PC-3 (cell line): ENCODE data around the gene PEAK3. TPM values are rescaled to one million over a fixed set of nuclear protein-coding genes. Genes with fewer than 3 reads are reported as not detected.

ENCODE experiments used
- ATAC-seq: fragments of 200-7000 bp; cut with Tn5 transposase; 2 replicates; pipeline ENCODE4 v1.9.1; 2020; ENCODE audit warnings: mild to moderate bottlenecking, moderate library complexity
- BruUV-seq: library from RNA; stranded (reverse); fragments of 400-500 nt; replicated peaks from 2 replicates; lab custom pipeline; 2021; lab: Mats Ljungman, UMichigan
- CTCF ChIA-PET: fragments of 300-600 bp; sonication (Branson Sonifier 250); formaldehyde crosslinking; loops from one replicate; lab custom pipeline; 2022; ENCODE audit warnings: antibody characterized with exemption; lab: Charles Lee
- POLR2A ChIA-PET: fragments of 300-600 bp; sonication (Branson Sonifier 250); formaldehyde crosslinking; loops from one replicate; lab custom pipeline; 2022; ENCODE audit warnings: antibody characterized with exemption; ENCODE audit not compliant: unreplicated experiment; lab: Charles Lee
- DNase-seq: peaks from one replicate; pipeline ENCODE4 v3.0.0-alpha.2; 2015
- H2AFZ ChIP-seq: fragments of 300-600 bp; sonication (generic); 2 replicates; pipeline ENCODE4 v1.6.0; 2016; ENCODE audit warnings: antibody characterized with exemption, low read length
- H3F3A ChIP-seq: fragments of 300-600 bp; sonication (generic); one replicate; pipeline ENCODE4 v1.6.0; 2017; ENCODE audit warnings: antibody characterized with exemption, low read length, control low read depth, mild to moderate bottlenecking; ENCODE audit not compliant: unreplicated experiment
- H3K27ac ChIP-seq: fragments of 300-600 bp; sonication (generic); 2 replicates; pipeline ENCODE4 v1.5.1; 2016; ENCODE audit warnings: mild to moderate bottlenecking, low read length
- H3K27me3 ChIP-seq: fragments of 300-600 bp; sonication (generic); 2 replicates; pipeline ENCODE4 v1.6.1; 2016; ENCODE audit warnings: low read length, mixed read lengths
- H3K36me3 ChIP-seq: fragments of 300-600 bp; sonication (generic); 2 replicates; pipeline ENCODE4 v1.6.1; 2016; ENCODE audit warnings: low read depth, mixed run types, low read length, mixed read lengths
- H3K4me1 ChIP-seq: fragments of 300-600 bp; sonication (generic); 2 replicates; pipeline ENCODE4 v1.5.1; 2016; ENCODE audit warnings: low read length; ENCODE audit not compliant: insufficient read depth
- H3K4me2 ChIP-seq: fragments of 300-600 bp; sonication (generic); 2 replicates; pipeline ENCODE4 v1.6.0; 2016; ENCODE audit warnings: low read length
- H3K4me3 ChIP-seq: fragments of 300-600 bp; sonication (generic); 2 replicates; pipeline ENCODE4 v1.5.1; 2016; ENCODE audit warnings: mild to moderate bottlenecking, low read length, mixed read lengths
- H3K79me2 ChIP-seq: fragments of 300-600 bp; sonication (generic); 2 replicates; pipeline ENCODE4 v1.6.1; 2017; ENCODE audit warnings: low read length, mixed read lengths
- H3K9ac ChIP-seq: fragments of 300-600 bp; sonication (generic); 2 replicates; pipeline ENCODE4 v1.6.0; 2016; ENCODE audit warnings: mild to moderate bottlenecking, low read length
- H3K9me2 ChIP-seq: fragments of 300-600 bp; sonication (generic); replicated peaks from 2 replicates; pipeline ENCODE4 v1.6.1; 2016; ENCODE audit warnings: mixed run types, low read length, mixed read lengths
- H3K9me3 ChIP-seq: fragments of 300-600 bp; sonication (generic); 2 replicates; pipeline ENCODE4 v1.6.1; 2016; ENCODE audit warnings: low read length, mixed read lengths
- H4K20me1 ChIP-seq: fragments of 300-600 bp; sonication (generic); 2 replicates; pipeline ENCODE4 v1.6.1; 2016; ENCODE audit warnings: low read length, mixed read lengths
- EZH2 ChIP-seq: fragments of 300-600 bp; sonication (generic); IDR thresholded peaks from one replicate; pipeline ENCODE4 v1.6.1; 2017; ENCODE audit warnings: antibody characterized with exemption, mild to moderate bottlenecking, low read length; ENCODE audit not compliant: unreplicated experiment
- EZH2phosphoT487 ChIP-seq: fragments of 300-600 bp; sonication (generic); IDR thresholded peaks from 2 replicates; pipeline ENCODE4 v1.6.1; 2018; ENCODE audit warnings: mild to moderate bottlenecking, antibody characterized with exemption, low read length, borderline replicate concordance
- intact Hi-C: fragments of 100-400 bp; cut with micrococcal nuclease; formaldehyde crosslinking; loops from 2 replicates; pipeline ENCODE4 v1.9.0; 2023
- total RNA-seq: library from RNA; depleted of rRNA; stranded (reverse); fragments of >200 nt; gene quantifications from 2 replicates; pipeline ENCODE4 v1.2.3, GENCODE V29; 2014
- TF ChIP-seq, protein P1 (sequence below): fragments of 300-600 bp; sonication (generic); conservative IDR thresholded peaks from 2 replicates; pipeline ENCODE4 v1.5.1; 2017; ENCODE audit warnings: antibody characterized with exemption, low read depth, mild to moderate bottlenecking, low read length

PEAK3 gene
- total RNA-seq, 1 experiment from 2014 or later: not detected

GRCh38 chr19:2244486-2244885 lies 37.5 kb downstream of the PEAK3 start:
- Histone ChIP-seq H3K9me2 (no peaks in the 10 kb centered on the region), H3K79me2 (peaks cover 46% of the 10 kb centered on the region), H3K4me1 (peaks cover 13% of the 10 kb centered on the region), H2AFZ (no peak overlapping the region), H3K4me2 (no peak overlapping the region), H4K20me1 (peaks cover 40% of the 10 kb centered on the region), H3K9me3 (no peaks in the 10 kb centered on the region), H3K36me3 (peaks cover 10% of the 10 kb centered on the region), H3K27me3 (no peaks in the 10 kb centered on the region), H3K4me3 (no peak overlapping the region), H3F3A (no peaks in the 10 kb centered on the region), H3K9ac (no peak overlapping the region), H3K27ac (no peak overlapping the region)
- CTCF ChIA-PET: no interaction called here
- intact Hi-C loops: no loop called here
- TF ChIP-seq EZH2 (no peak), EZH2phosphoT487 (no peak)
- TF ChIP-seq, protein P1, sequence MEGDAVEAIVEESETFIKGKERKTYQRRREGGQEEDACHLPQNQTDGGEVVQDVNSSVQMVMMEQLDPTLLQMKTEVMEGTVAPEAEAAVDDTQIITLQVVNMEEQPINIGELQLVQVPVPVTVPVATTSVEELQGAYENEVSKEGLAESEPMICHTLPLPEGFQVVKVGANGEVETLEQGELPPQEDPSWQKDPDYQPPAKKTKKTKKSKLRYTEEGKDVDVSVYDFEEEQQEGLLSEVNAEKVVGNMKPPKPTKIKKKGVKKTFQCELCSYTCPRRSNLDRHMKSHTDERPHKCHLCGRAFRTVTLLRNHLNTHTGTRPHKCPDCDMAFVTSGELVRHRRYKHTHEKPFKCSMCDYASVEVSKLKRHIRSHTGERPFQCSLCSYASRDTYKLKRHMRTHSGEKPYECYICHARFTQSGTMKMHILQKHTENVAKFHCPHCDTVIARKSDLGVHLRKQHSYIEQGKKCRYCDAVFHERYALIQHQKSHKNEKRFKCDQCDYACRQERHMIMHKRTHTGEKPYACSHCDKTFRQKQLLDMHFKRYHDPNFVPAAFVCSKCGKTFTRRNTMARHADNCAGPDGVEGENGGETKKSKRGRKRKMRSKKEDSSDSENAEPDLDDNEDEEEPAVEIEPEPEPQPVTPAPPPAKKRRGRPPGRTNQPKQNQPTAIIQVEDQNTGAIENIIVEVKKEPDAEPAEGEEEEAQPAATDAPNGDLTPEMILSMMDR: no peak
- ATAC-seq: no peak
- POLR2A ChIA-PET: no interaction called here
- no peak for DNase-seq
- no TSS peak for BruUV-seq

GRCh38 chr19:2244125-2244411 lies 37.9 kb downstream of the PEAK3 start:
- Histone ChIP-seq H3K9me2 (no peaks in the 10 kb centered on the region), H3K4me3 (no peak overlapping the region), H3K4me1 (peaks cover 14% of the 10 kb centered on the region), H3F3A (no peaks in the 10 kb centered on the region), H3K27ac (no peak overlapping the region), H3K36me3 (peaks cover 10% of the 10 kb centered on the region), H2AFZ (no peak overlapping the region), H4K20me1 (peaks cover 45% of the 10 kb centered on the region), H3K27me3 (no peaks in the 10 kb centered on the region), H3K79me2 (peaks cover 50% of the 10 kb centered on the region), H3K9ac (no peak overlapping the region), H3K4me2 (no peak overlapping the region), H3K9me3 (no peaks in the 10 kb centered on the region)
- intact Hi-C loops: no loop called here
- ATAC-seq: no peak
- POLR2A ChIA-PET: no interaction called here
- no peak for DNase-seq
- no TSS peak for BruUV-seq
- TF ChIP-seq EZH2phosphoT487 (no peak), EZH2 (no peak)
- TF ChIP-seq, protein P1: no peak
- CTCF ChIA-PET: no interaction called here

DNA sequence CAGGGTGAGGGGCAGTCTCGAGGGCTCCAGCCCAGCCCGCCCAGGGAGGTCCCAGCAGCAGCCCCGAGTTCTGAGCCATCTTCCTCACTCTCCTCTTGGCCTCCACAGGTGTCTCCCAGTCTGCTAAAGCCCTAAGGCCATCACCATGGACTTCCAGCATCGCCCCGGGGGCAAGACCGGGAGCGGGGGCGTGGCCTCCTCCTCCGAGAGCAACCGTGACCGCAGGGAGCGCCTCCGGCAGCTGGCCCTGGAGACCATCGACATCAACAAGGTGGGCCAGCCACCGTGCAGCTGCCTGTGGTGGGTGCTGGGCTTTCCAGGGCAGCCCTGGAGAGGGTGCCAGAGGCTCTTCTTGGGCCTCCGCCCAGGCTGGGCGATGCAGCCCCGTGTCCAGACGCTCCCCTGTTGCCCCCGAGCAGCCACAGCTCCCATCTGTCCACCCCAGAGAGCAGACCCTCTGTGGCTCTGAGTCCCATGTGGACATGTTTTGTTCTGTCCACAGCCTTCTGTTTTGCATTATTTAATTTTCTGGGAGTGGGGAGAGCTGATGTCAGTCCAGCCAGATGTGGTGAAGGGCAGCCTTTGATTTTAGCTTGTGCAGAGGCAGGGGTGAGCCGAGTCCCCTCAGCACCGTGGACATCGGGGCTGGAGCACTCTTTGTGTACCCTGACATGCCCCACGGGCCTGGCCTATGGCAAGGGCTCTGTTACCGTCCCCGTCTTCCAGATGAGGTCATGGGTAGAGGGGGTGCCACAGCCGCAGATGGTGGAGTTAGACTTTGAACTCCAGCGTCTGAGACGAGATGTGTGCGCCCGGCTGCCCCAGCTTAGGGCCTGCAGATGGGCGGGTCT lies 38.5 kb downstream of the PEAK3 start:
- ChIA-PET CTCF (no interaction called here), POLR2A (no interaction called here)
- Histone ChIP-seq H3K4me3 (no peak overlapping the region), H3K9ac (no peak overlapping the region), H3K27me3 (no peaks in the 10 kb centered on the region), H3K79me2 (peaks cover 56% of the 10 kb centered on the region), H3F3A (no peaks in the 10 kb centered on the region), H2AFZ (no peak overlapping the region), H3K27ac (no peak overlapping the region), H3K9me2 (no peaks in the 10 kb centered on the region), H3K9me3 (no peaks in the 10 kb centered on the region), H3K36me3 (peaks cover 10% of the 10 kb centered on the region), H3K4me2 (no peak overlapping the region), H4K20me1 (peaks cover 50% of the 10 kb centered on the region), H3K4me1 (peaks cover 19% of the 10 kb centered on the region)
- ATAC-seq (no peak), DNase-seq (no peak)
- no TSS peak for BruUV-seq
- no peak for TF ChIP-seq EZH2
- TF ChIP-seq EZH2phosphoT487: no peak
- TF ChIP-seq, protein P1: no peak
- intact Hi-C loops: no loop called here
